T-helper 17 cell (primary cell): ENCODE data around the gene ACOXL. TPM values are rescaled to one million over a fixed set of nuclear protein-coding genes. Genes with fewer than 3 reads are reported as not detected.
"Not testable (repeated sequence)": the region's sequence is repeated elsewhere in the genome, so short reads cannot be mapped to it uniquely, and the experiment has no call there.

Source experiments
- ATAC-seq: fragments of 150-1000 bp; cut with Tn5 transposase; 2 replicates; pipeline ENCODE4 v1.10.0; 2021; ENCODE audit warnings: mild to moderate bottlenecking, moderate library complexity
- DNase-seq, 3 donors: peaks; one replicate each; pipeline versions ENCODE4 v3.0.0 to v3.0.0-alpha.2; 2020 to 2021
- H3K9me3 ChIP-seq: one replicate; pipeline ENCODE4 v1.7.0; 2013; ENCODE audit warnings: low read length, mild to moderate bottlenecking; ENCODE audit not compliant: control insufficient read depth, poor library complexity, severe bottlenecking
- H3K27ac Mint-ChIP-seq: one replicate; pipeline ENCODE4 v1.8.0; 2022; ENCODE audit warnings: mild to moderate bottlenecking, moderate library complexity, mixed read lengths
- H3K27me3 Mint-ChIP-seq: one replicate; pipeline ENCODE4 v1.8.0; 2022; ENCODE audit warnings: mixed read lengths
- H3K36me3 Mint-ChIP-seq: one replicate; pipeline ENCODE4 v1.8.0; 2022; ENCODE audit warnings: low read depth, mixed read lengths
- H3K4me1 Mint-ChIP-seq: one replicate; pipeline ENCODE4 v1.8.0; 2022; ENCODE audit warnings: mild to moderate bottlenecking, mixed read lengths
- H3K4me3 Mint-ChIP-seq: one replicate; pipeline ENCODE4 v1.8.0; 2022; ENCODE audit warnings: mild to moderate bottlenecking, moderate library complexity, mixed read lengths
- total RNA-seq, 4 donors: library from RNA in 2 of 4; stranded (reverse) in 2 of 4; gene quantifications; one replicate each; pipeline ENCODE4 v1.2.3 and lab custom pipeline; 2022 to 2026

ACOXL gene
- total RNA-seq, 2 donors from 2014 or later: not detected

GRCh38 chr2:110855841-110856240 is 123.5 kb downstream of the ACOXL start:
- Mint-ChIP-seq H3K4me1 (peaks cover 45% of the 10 kb centered on the region), H3K27ac (peak overlapping the region; percentile 32)
- not testable (repeated sequence) for ATAC-seq, H3K27me3 Mint-ChIP-seq, H3K36me3 Mint-ChIP-seq, H3K4me3 Mint-ChIP-seq, DNase-seq, H3K9me3 ChIP-seq

GRCh38 chr2:110858135-110858725 is 125.9 kb downstream of the ACOXL start:
- peaks cover 33% of the 10 kb centered on the region for H3K4me1 Mint-ChIP-seq
- ATAC-seq (peak; percentile 96), DNase-seq (peak in 2 of 3 donors; percentile 40 to 52)
- no peaks in the 10 kb centered on the region for H3K36me3 Mint-ChIP-seq
- no peaks in the 10 kb centered on the region for H3K9me3 ChIP-seq
- H3K4me3 Mint-ChIP-seq: peak overlapping the region; percentile 86
- H3K27me3 Mint-ChIP-seq: peaks cover 4% of the 10 kb centered on the region
- H3K27ac Mint-ChIP-seq: peak overlapping the region; percentile 94

- Mint-ChIP-seq H3K27ac (peak overlapping the region; percentile 94), H3K4me1 (peaks cover 26% of the 10 kb centered on the region), H3K4me3 (peak overlapping the region; percentile 86), H3K36me3 (no peaks in the 10 kb centered on the region), H3K27me3 (peaks cover 4% of the 10 kb centered on the region)
- no peaks in the 10 kb centered on the region for H3K9me3 ChIP-seq
- DNase-seq (no peak), ATAC-seq (no peak)
Measured at GRCh38 chr2:110858993-110859701, 126.8 kb downstream of the ACOXL start.

- DNase-seq (no peak), ATAC-seq (no peak)
- Mint-ChIP-seq H3K36me3 (no peaks in the 10 kb centered on the region), H3K27me3 (peaks cover 4% of the 10 kb centered on the region), H3K4me3 (peak overlapping the region; percentile 31), H3K4me1 (peaks cover 34% of the 10 kb centered on the region), H3K27ac (peak overlapping the region; percentile 94)
- H3K9me3 ChIP-seq: no peaks in the 10 kb centered on the region
Measured at GRCh38 chr2:110860630-110861029, 128.3 kb downstream of the ACOXL start.

- no peak overlapping the region for H3K4me3 Mint-ChIP-seq
- peaks cover 2% of the 10 kb centered on the region for H3K36me3 Mint-ChIP-seq
- peaks cover 14% of the 10 kb centered on the region for H3K27me3 Mint-ChIP-seq
- H3K4me1 Mint-ChIP-seq: peaks cover 45% of the 10 kb centered on the region
- ATAC-seq (no peak), DNase-seq (no peak)
- H3K9me3 ChIP-seq: no peaks in the 10 kb centered on the region
- peak overlapping the region; percentile 27 for H3K27ac Mint-ChIP-seq
Measured at GRCh38 chr2:110861616-110862260, 129.4 kb downstream of the ACOXL start.

GRCh38 chr2:110863726-110864125 is 131.4 kb downstream of the ACOXL start:
- no peak overlapping the region for H3K27ac Mint-ChIP-seq
- H3K27me3 Mint-ChIP-seq: peaks cover 28% of the 10 kb centered on the region
- H3K4me3 Mint-ChIP-seq: no peak overlapping the region
- no peak for ATAC-seq
- H3K9me3 ChIP-seq: no peaks in the 10 kb centered on the region
- DNase-seq: no peak
- H3K4me1 Mint-ChIP-seq: peaks cover 43% of the 10 kb centered on the region
- H3K36me3 Mint-ChIP-seq: peaks cover 2% of the 10 kb centered on the region

GRCh38 chr2:110864176-110864575 is 131.8 kb downstream of the ACOXL start:
- no peak for DNase-seq
- H3K4me3 Mint-ChIP-seq: no peak overlapping the region
- ATAC-seq: no peak
- H3K27me3 Mint-ChIP-seq: peaks cover 26% of the 10 kb centered on the region
- H3K36me3 Mint-ChIP-seq: peaks cover 2% of the 10 kb centered on the region
- no peak overlapping the region for H3K27ac Mint-ChIP-seq
- H3K9me3 ChIP-seq: no peaks in the 10 kb centered on the region
- H3K4me1 Mint-ChIP-seq: peaks cover 38% of the 10 kb centered on the region

- Mint-ChIP-seq H3K4me3 (peak overlapping the region; percentile 75), H3K36me3 (peaks cover 2% of the 10 kb centered on the region), H3K4me1 (peaks cover 33% of the 10 kb centered on the region), H3K27ac (peak overlapping the region; percentile 82), H3K27me3 (peaks cover 24% of the 10 kb centered on the region)
- no peak for DNase-seq
- no peak for ATAC-seq
- H3K9me3 ChIP-seq: no peaks in the 10 kb centered on the region
Measured at GRCh38 chr2:110864731-110865130, 132.4 kb downstream of the ACOXL start.

- H3K4me3 Mint-ChIP-seq: peak overlapping the region; percentile 75
Measured at GRCh38 chr2:110865188-110865587, 132.8 kb downstream of the ACOXL start.

GRCh38 chr2:110866045-110866444 is 133.7 kb downstream of the ACOXL start:
- H3K9me3 ChIP-seq: no peaks in the 10 kb centered on the region
- Mint-ChIP-seq H3K4me3 (no peak overlapping the region), H3K36me3 (peaks cover 2% of the 10 kb centered on the region), H3K27me3 (peaks cover 24% of the 10 kb centered on the region), H3K4me1 (peaks cover 25% of the 10 kb centered on the region), H3K27ac (peak overlapping the region; percentile 43)
- ATAC-seq: no peak
- DNase-seq: no peak

More at GRCh38 chr2:110865188-110865587, 132.8 kb downstream of the ACOXL start:
- peak; percentile 71 for ATAC-seq
- H3K4me1 Mint-ChIP-seq: peaks cover 31% of the 10 kb centered on the region
- H3K36me3 Mint-ChIP-seq: peaks cover 2% of the 10 kb centered on the region
- H3K9me3 ChIP-seq: no peaks in the 10 kb centered on the region
- DNase-seq: no peak
- H3K27ac Mint-ChIP-seq: peak overlapping the region; percentile 82
- peaks cover 24% of the 10 kb centered on the region for H3K27me3 Mint-ChIP-seq

- H3K4me3 Mint-ChIP-seq: no peak overlapping the region
- H3K27ac Mint-ChIP-seq: peak overlapping the region; percentile 43
- peaks cover 24% of the 10 kb centered on the region for H3K27me3 Mint-ChIP-seq
- H3K4me1 Mint-ChIP-seq: peaks cover 25% of the 10 kb centered on the region
- peaks cover 2% of the 10 kb centered on the region for H3K36me3 Mint-ChIP-seq
- ATAC-seq (no peak), DNase-seq (no peak)
- H3K9me3 ChIP-seq: no peaks in the 10 kb centered on the region
Measured at GRCh38 chr2:110866466-110866865, 134.1 kb downstream of the ACOXL start.

- DNase-seq (no peak), ATAC-seq (no peak)
- Mint-ChIP-seq H3K4me3 (no peak overlapping the region), H3K27me3 (peaks cover 24% of the 10 kb centered on the region), H3K36me3 (peaks cover 2% of the 10 kb centered on the region), H3K4me1 (peaks cover 25% of the 10 kb centered on the region), H3K27ac (no peak overlapping the region)
- H3K9me3 ChIP-seq: no peaks in the 10 kb centered on the region
Measured at GRCh38 chr2:110867078-110867477, 134.7 kb downstream of the ACOXL start.

- Mint-ChIP-seq H3K4me1 (peaks cover 25% of the 10 kb centered on the region), H3K27me3 (peaks cover 24% of the 10 kb centered on the region), H3K4me3 (no peak overlapping the region), H3K27ac (no peak overlapping the region), H3K36me3 (peaks cover 2% of the 10 kb centered on the region)
- no peaks in the 10 kb centered on the region for H3K9me3 ChIP-seq
- no peak for ATAC-seq
- DNase-seq: no peak
Measured at GRCh38 chr2:110868971-110869370, 136.6 kb downstream of the ACOXL start.
